GM23338 (cell line): Measurements from ENCODE around the gene IGF2. TPM values are rescaled to one million over a fixed set of nuclear protein-coding genes. Genes with fewer than 3 reads are reported as not detected.

ENCODE experiments used
- ATAC-seq: fragments of 200-7000 bp; cut with Tn5 transposase; 3 replicates; pipeline ENCODE4 v1.9.1; 2020
- DNase-seq: peaks from one replicate; pipeline ENCODE4 v3.0.0-alpha.2; 2015; ENCODE audit warnings: low spot score
- H2AFZ ChIP-seq: fragments of 200-600 bp; sonication (generic); 2 replicates; pipeline ENCODE4 v1.8.0; 2016; ENCODE audit warnings: antibody characterized with exemption, mild to moderate bottlenecking, moderate library complexity
- H3F3A ChIP-seq: fragments of 200-600 bp; sonication (generic); replicated peaks from 2 replicates; pipeline ENCODE4 v1.8.0; 2017; ENCODE audit warnings: antibody characterized with exemption, mixed run types, low read depth
- H3K27ac ChIP-seq: fragments of 200-600 bp; sonication (generic); 2 replicates; pipeline ENCODE4 v1.6.1; 2016; ENCODE audit warnings: low read depth
- H3K27me3 ChIP-seq: fragments of 200-600 bp; sonication (generic); 2 replicates; pipeline ENCODE4 v1.8.0; 2016; ENCODE audit warnings: mild to moderate bottlenecking, mixed run types, moderate library complexity; ENCODE audit not compliant: insufficient read depth
- H3K36me3 ChIP-seq: fragments of 200-600 bp; sonication (generic); 2 replicates; pipeline ENCODE4 v1.8.0; 2016; ENCODE audit warnings: mild to moderate bottlenecking; ENCODE audit not compliant: insufficient read depth
- H3K4me1 ChIP-seq: fragments of 200-600 bp; sonication (generic); 2 replicates; pipeline ENCODE4 v1.8.0; 2016; ENCODE audit warnings: mild to moderate bottlenecking, moderate library complexity; ENCODE audit not compliant: insufficient read depth
- H3K4me2 ChIP-seq: fragments of 200-600 bp; sonication (generic); 2 replicates; pipeline ENCODE4 v1.7.1; 2017; ENCODE audit warnings: mixed run types
- H3K4me3 ChIP-seq: fragments of 200-600 bp; sonication (generic); 2 replicates; pipeline ENCODE4 v1.6.1; 2016; ENCODE audit warnings: mixed run types
- H3K79me2 ChIP-seq: fragments of 200-600 bp; sonication (generic); replicated peaks from 2 replicates; pipeline ENCODE4 v1.8.0; 2017; ENCODE audit warnings: mild to moderate bottlenecking; ENCODE audit not compliant: insufficient read depth
- H3K9me2 ChIP-seq: fragments of 200-600 bp; sonication (generic); 2 replicates; pipeline ENCODE4 v1.8.0; 2017; ENCODE audit not compliant: insufficient read depth
- H4K20me1 ChIP-seq: fragments of 200-600 bp; sonication (generic); replicated peaks from 2 replicates; pipeline ENCODE4 v1.8.0; 2017; ENCODE audit warnings: mild to moderate bottlenecking; ENCODE audit not compliant: insufficient read depth
- H3K27ac Mint-ChIP-seq: 2 replicates; pipeline ENCODE4 v1.8.0; 2020; ENCODE audit warnings: inconsistent platforms, mild to moderate bottlenecking, moderate library complexity, mixed read lengths
- H3K27me3 Mint-ChIP-seq: 3 replicates; pipeline ENCODE4 v1.8.0; 2022; ENCODE audit warnings: low read depth, mild to moderate bottlenecking, moderate library complexity, mixed read lengths, inconsistent platforms; ENCODE audit not compliant: insufficient read depth, poor library complexity
- H3K36me3 Mint-ChIP-seq: 3 replicates; pipeline ENCODE4 v1.8.0; 2021; ENCODE audit warnings: low read depth, mild to moderate bottlenecking, inconsistent platforms, moderate library complexity, mixed read lengths
- H3K4me1 Mint-ChIP-seq: 3 replicates; pipeline ENCODE4 v1.8.0; 2020; ENCODE audit warnings: mild to moderate bottlenecking, inconsistent platforms, mixed read lengths
- H3K4me3 Mint-ChIP-seq: 3 replicates; pipeline ENCODE4 v1.8.0; 2021; ENCODE audit warnings: moderate library complexity, mild to moderate bottlenecking, inconsistent platforms, mixed read lengths
- H3K9me3 Mint-ChIP-seq: 3 replicates; pipeline ENCODE4 v1.8.0; 2020; ENCODE audit warnings: moderate library complexity, mild to moderate bottlenecking, inconsistent platforms, mixed read lengths
- CREB1 ChIP-seq: fragments of 250-450 bp; sonication (Bioruptor Pico); IDR thresholded peaks from 2 replicates; pipeline ENCODE4 v1.5.0; 2020; ENCODE audit warnings: low read depth, mild to moderate bottlenecking, moderate library complexity
- ETS1 ChIP-seq: IDR thresholded peaks from 2 replicates; pipeline ENCODE4 v1.6.1; 2016; ENCODE audit warnings: antibody characterized with exemption
- EZH2 ChIP-seq: fragments of 200-600 bp; sonication (generic); IDR thresholded peaks from one replicate; pipeline ENCODE4 v1.8.0; 2017; ENCODE audit warnings: antibody characterized with exemption, mild to moderate bottlenecking, low read depth; ENCODE audit not compliant: unreplicated experiment
- EZH2phosphoT487 ChIP-seq: fragments of 200-600 bp; sonication (generic); IDR thresholded peaks from one replicate; pipeline ENCODE4 v1.8.1; 2018; ENCODE audit warnings: antibody characterized with exemption; ENCODE audit not compliant: unreplicated experiment
- POLR2AphosphoS5 ChIP-seq: IDR thresholded peaks from 2 replicates; pipeline ENCODE4 v1.6.1; 2016; ENCODE audit warnings: antibody characterized with exemption, low read depth
- REST ChIP-seq: IDR thresholded peaks from one replicate; pipeline ENCODE4 v1.6.1; 2018; ENCODE audit warnings: antibody characterized with exemption; ENCODE audit not compliant: unreplicated experiment
- STAT1 ChIP-seq: IDR thresholded peaks from one replicate; pipeline ENCODE4 v1.6.1; 2016; ENCODE audit warnings: antibody characterized with exemption; ENCODE audit not compliant: unreplicated experiment
- ZNF114 ChIP-seq: fragments of 250-450 bp; sonication (Bioruptor Pico); IDR thresholded peaks from 2 replicates; pipeline ENCODE4 v1.5.0; 2020; ENCODE audit warnings: mild to moderate bottlenecking, moderate library complexity
- ZNF331 ChIP-seq: fragments of 250-450 bp; sonication (Bioruptor Pico); IDR thresholded peaks from 2 replicates; pipeline ENCODE4 v1.5.0; 2020; ENCODE audit warnings: low read depth, mild to moderate bottlenecking, moderate library complexity
- polyA plus RNA-seq: library from polyadenylated mRNA; unstranded; fragments of >200 nt; fragmentation: Nextera tagmentation; extraction: Ambion mirVana; gene quantifications from 2 replicates; pipeline ENCODE4 v1.2.1, GENCODE V29; 2016
- total RNA-seq: library from RNA; depleted of rRNA; stranded (reverse); fragments of >200 nt; shearing (Covaris generic); gene quantifications from 2 replicates; pipeline ENCODE4 v1.2.3, GENCODE V29; 2014
- TF ChIP-seq, protein P1 (sequence below), 2 experiments: fragments of 200-600 bp in 1 of 2; sonication (generic) in 1 of 2; conservative IDR thresholded peaks; 2 replicates each; pipeline versions ENCODE4 v1.5.1 to v1.6.1; 2016 to 2017; ENCODE audit warnings: antibody characterized with exemption in 2 of 2, low read depth in 2 of 2, mild to moderate bottlenecking in 2 of 2, moderate library complexity in 1 of 2

IGF2 gene
- total and polyA plus RNA-seq, 2 experiments from 2014 or later, result 1.4 to 4.0 TPM

DNA sequence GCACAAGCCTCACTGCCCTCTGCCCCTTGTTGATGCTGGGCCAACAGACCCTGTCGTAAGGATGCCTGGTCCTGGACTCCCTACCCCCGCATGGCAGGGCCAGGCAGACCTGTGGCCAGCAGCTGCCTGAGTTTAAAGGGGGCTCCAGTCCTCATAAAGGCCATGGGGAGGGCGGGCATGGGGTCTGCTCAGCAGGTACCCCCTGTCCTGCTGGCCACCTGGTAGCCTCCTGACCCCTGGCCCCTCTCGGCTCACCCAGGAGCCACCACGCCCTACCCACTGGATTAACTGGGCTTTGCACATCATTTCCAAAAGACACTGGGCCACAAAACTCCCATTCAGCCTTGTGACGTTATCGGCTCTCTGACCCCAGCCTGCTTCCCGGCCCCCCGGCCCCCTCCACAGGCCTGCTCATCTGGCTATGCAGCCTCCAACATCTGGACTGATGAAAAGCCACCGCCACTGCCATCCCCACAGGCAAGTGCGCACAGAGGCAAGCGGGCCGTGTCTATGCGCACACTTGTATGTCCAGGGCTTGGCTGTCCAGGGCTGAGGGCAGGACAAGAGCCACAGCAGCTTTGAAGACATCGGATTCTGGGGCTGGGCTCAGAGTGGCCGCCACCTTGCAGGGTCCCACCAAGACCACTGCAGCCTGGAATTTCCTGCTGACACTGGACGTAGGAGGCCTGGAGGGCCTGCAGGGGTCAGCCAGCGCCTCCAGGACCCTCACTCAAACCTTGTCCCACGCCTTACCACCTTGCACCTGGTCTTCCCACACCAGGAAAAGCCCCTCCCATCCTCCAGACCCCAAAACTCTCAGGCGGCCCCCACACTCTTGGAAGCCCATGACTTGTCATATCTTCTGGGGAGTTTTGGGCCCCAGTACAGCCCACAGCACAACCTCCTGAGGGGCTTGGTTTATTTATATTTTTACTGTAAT lies 48.7 kb downstream of the IGF2 start:
- no peaks in the 10 kb centered on the region; the same call in 1 of the 3 replicates for H3K9me3 Mint-ChIP-seq
- Histone ChIP-seq H2AFZ (no peak overlapping the region), H3K27ac (no peak overlapping the region), H4K20me1 (no peaks in the 10 kb centered on the region), H3K4me3 (no peak overlapping the region), H3F3A (no peaks in the 10 kb centered on the region), H3K36me3 (no peaks in the 10 kb centered on the region), H3K9me2 (no peaks in the 10 kb centered on the region), H3K4me2 (no peak overlapping the region), H3K27me3 (no peaks in the 10 kb centered on the region), H3K4me1 (no peaks in the 10 kb centered on the region), H3K79me2 (no peaks in the 10 kb centered on the region)
- no peak for TF ChIP-seq REST
- TF ChIP-seq, protein P1, sequence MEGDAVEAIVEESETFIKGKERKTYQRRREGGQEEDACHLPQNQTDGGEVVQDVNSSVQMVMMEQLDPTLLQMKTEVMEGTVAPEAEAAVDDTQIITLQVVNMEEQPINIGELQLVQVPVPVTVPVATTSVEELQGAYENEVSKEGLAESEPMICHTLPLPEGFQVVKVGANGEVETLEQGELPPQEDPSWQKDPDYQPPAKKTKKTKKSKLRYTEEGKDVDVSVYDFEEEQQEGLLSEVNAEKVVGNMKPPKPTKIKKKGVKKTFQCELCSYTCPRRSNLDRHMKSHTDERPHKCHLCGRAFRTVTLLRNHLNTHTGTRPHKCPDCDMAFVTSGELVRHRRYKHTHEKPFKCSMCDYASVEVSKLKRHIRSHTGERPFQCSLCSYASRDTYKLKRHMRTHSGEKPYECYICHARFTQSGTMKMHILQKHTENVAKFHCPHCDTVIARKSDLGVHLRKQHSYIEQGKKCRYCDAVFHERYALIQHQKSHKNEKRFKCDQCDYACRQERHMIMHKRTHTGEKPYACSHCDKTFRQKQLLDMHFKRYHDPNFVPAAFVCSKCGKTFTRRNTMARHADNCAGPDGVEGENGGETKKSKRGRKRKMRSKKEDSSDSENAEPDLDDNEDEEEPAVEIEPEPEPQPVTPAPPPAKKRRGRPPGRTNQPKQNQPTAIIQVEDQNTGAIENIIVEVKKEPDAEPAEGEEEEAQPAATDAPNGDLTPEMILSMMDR (conservative IDR thresholded peaks at IDR 0.05; ENCODE audit: low read depth in 2 of 2), result 0 out of 4 replicates have a peak, but pooled peaks of 1 of the 2 experiments have one; percentile 1
- peaks cover 9% of the 10 kb centered on the region for H3K27me3 Mint-ChIP-seq
- H3K4me1 Mint-ChIP-seq, result peaks cover 2% of the 10 kb centered on the region; the same call in 1 of the 3 replicates
- DNase-seq (no peak), ATAC-seq (no peak)
- H3K27ac Mint-ChIP-seq, result no peak overlapping the region
- H3K36me3 Mint-ChIP-seq, result no peaks in the 10 kb centered on the region
- H3K4me3 Mint-ChIP-seq, result no peak overlapping the region

- ATAC-seq, result peak; percentile 94
- H3K4me1 Mint-ChIP-seq, result peaks cover 2% of the 10 kb centered on the region; the same call in 1 of the 3 replicates
- H2AFZ ChIP-seq, result no peak overlapping the region
- H3K4me3 ChIP-seq, result no peak overlapping the region
- peak; percentile 69 for DNase-seq
- H3K27ac ChIP-seq, result no peak overlapping the region
- H3K27ac Mint-ChIP-seq, result no peak overlapping the region
- H3K36me3 Mint-ChIP-seq, result peaks cover 4% of the 10 kb centered on the region
- H3K9me3 Mint-ChIP-seq, result peaks cover 4% of the 10 kb centered on the region; the same call in 2 of the 3 replicates
- H3K4me2 ChIP-seq, result no peak overlapping the region
- H3K27me3 Mint-ChIP-seq, result peaks cover 8% of the 10 kb centered on the region
- H3K27me3 ChIP-seq, result no peaks in the 10 kb centered on the region
- H3K4me3 Mint-ChIP-seq, result no peak overlapping the region
- no peaks in the 10 kb centered on the region for H3K36me3 ChIP-seq
- H3K79me2 ChIP-seq, result no peaks in the 10 kb centered on the region
- H3K9me2 ChIP-seq, result no peaks in the 10 kb centered on the region
- no peaks in the 10 kb centered on the region for H4K20me1 ChIP-seq
- no peaks in the 10 kb centered on the region for H3F3A ChIP-seq
- no peaks in the 10 kb centered on the region for H3K4me1 ChIP-seq
- TF ChIP-seq STAT1 (no peak), POLR2AphosphoS5 (no peak), ZNF331 (CRISPR knock-in tag) (no peak), CREB1 (CRISPR knock-in tag) (no peak), ZNF114 (no peak), EZH2 (no peak), ETS1 (no peak), REST (no peak), EZH2phosphoT487 (no peak)
Measured at GRCh38 chr11:2089536-2090165, 49.5 kb downstream of the IGF2 start.
